ENCODE data around the gene RIMOC1. TPM values are rescaled to one million over a fixed set of nuclear protein-coding genes. Genes with fewer than 3 reads are reported as not detected.

The RIMOC1 gene
- total and polyA plus RNA-seq, 7 donors: 2.1 to 9.7 (median 6.8) TPM

- H3K4me1 ChIP-seq: peaks cover 2% of the 10 kb centered on the region
- H3K4me3 ChIP-seq: no peak overlapping the region
- DNase-seq (no peak), ATAC-seq (no peak)
- intact Hi-C loops (cut with DNase I): no loop called here
- no peaks in the 10 kb centered on the region for H3K9me3 ChIP-seq
- no peaks in the 10 kb centered on the region for H3K27me3 ChIP-seq (ENCODE audit: insufficient read depth in 3 of 3, low read length in 2 of 3)
- H3K36me3 ChIP-seq (ENCODE audit: insufficient read depth in 1 of 2, low read depth in 1 of 2): peaks cover 0 to 16% of the 10 kb centered on the region in 2 donors
- TF ChIP-seq CTCF (IDR thresholded peaks at IDR 0.05): no peak
- no peak overlapping the region for H3K27ac ChIP-seq
Observed at GRCh38 chr5:41863871-41864486, 40.2 kb upstream of the RIMOC1 start.

- 5 to 8% (median 7%) methylated on average over 28 of the region's 28 CpGs for WGBS, 3 donors
- peak overlapping the region; percentile 78 for H3K27ac ChIP-seq
- H3K9me3 ChIP-seq: no peaks in the 10 kb centered on the region
- ATAC-seq (peak; percentile 71 to 86 (median 80)), DNase-seq (peak; percentile 77 to 84)
- H3K27me3 ChIP-seq (ENCODE audit: insufficient read depth in 3 of 3, low read length in 2 of 3): no peaks in the 10 kb centered on the region
- intact Hi-C loops (cut with DNase I): loop anchor here in 1 of 2 donors (5.0 kb wide), 1 partner anchor 33 kb away; the partner anchor contains the start of gene RIMOC1
- peaks cover 5% of the 10 kb centered on the region for H3K4me1 ChIP-seq
- H3K36me3 ChIP-seq (ENCODE audit: insufficient read depth in 1 of 2, low read depth in 1 of 2): no peaks in the 10 kb centered on the region
- peak overlapping the region; percentile 85 for H3K4me3 ChIP-seq
- no peak for TF ChIP-seq CTCF (IDR thresholded peaks at IDR 0.05)
Observed at GRCh38 chr5:41869151-41869723, 34.9 kb upstream of the RIMOC1 start.

GRCh38 chr5:41869724-41870626 lies 34.2 kb upstream of the RIMOC1 start, which contains the start of gene OXCT1:
OXCT1 (minus strand) TSS chr5:41870425; CDS start chr5:41870358, 67 bp downstream.
- H3K9me3 ChIP-seq: no peaks in the 10 kb centered on the region
- intact Hi-C loops (cut with DNase I): loop anchor here in 1 of 2 donors (5.0 kb wide), 1 partner anchor 32 kb away; the partner anchor contains the start of gene RIMOC1

GRCh38 chr5:41870627-41871048 lies 33.5 kb upstream of the RIMOC1 start:
- H3K27me3 ChIP-seq (ENCODE audit: insufficient read depth in 3 of 3, low read length in 2 of 3): no peaks in the 10 kb centered on the region
- peaks cover 5% of the 10 kb centered on the region for H3K4me1 ChIP-seq
- DNase-seq (no peak), ATAC-seq (no peak)
- no peaks in the 10 kb centered on the region for H3K36me3 ChIP-seq (ENCODE audit: insufficient read depth in 1 of 2, low read depth in 1 of 2)
- peak overlapping the region; percentile 85 for H3K4me3 ChIP-seq
- TF ChIP-seq CTCF (IDR thresholded peaks at IDR 0.05): no peak
- WGBS, 3 donors: 14 to 24% (median 15%) methylated on average over 16 of the region's 16 CpGs
- H3K9me3 ChIP-seq: no peaks in the 10 kb centered on the region
- H3K27ac ChIP-seq: peak overlapping the region; percentile 78
- intact Hi-C loops (cut with DNase I): no loop called here

More at GRCh38 chr5:41869724-41870626, 34.2 kb upstream of the RIMOC1 start, which contains the start of gene OXCT1:
- WGBS, 3 donors: 0% methylated on average over 79 to 82 of the region's 82 CpGs
- Histone ChIP-seq H3K27ac (peak within 1 kb of the TSS; percentile 78), H3K4me1 (peaks cover 5% of the 10 kb centered on the region), H3K4me3 (peak within 1 kb of the TSS; percentile 85), H3K27me3 (ENCODE audit: insufficient read depth in 3 of 3, low read length in 2 of 3) (no peaks in the 10 kb centered on the region), H3K36me3 (ENCODE audit: insufficient read depth in 1 of 2, low read depth in 1 of 2) (no peaks in the 10 kb centered on the region)
- ATAC-seq (peak; percentile 72 to 90 (median 84)), DNase-seq (peak; percentile 80 to 89)
- no peak for TF ChIP-seq CTCF (IDR thresholded peaks at IDR 0.05)
